Right forelimb (tissue), 1 donor: ENCODE data around the gene MYBPH.

Experiments
- DNase-seq: peaks from one replicate; pipeline ENCODE4 v3.0.0-alpha.2; 2018

The MYBPH gene

DNA sequence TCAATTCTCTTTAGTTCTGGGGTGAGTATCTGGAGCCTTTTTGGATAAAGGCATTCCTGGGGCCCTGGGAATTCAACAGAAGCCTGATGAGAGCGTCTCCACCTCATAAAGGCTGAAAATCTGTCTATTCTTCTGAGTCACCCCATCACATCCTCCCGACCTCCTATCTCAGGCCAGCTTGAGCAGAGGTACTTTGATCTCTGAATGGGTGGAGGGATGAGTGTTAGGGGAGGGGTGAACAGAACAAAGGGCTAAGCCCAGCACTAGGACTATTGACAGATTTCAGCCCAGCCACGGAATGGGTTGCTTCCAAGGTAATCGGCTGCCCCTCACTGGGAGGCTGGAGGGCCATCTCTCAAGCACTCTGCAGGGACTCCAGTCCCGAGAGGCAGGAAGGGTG is 2.5 kb upstream of the MYBPH start:
- no peak for DNase-seq

- no peak for DNase-seq
Measured at GRCh38 chr1:203177470-203178039, 1.9 kb upstream of the MYBPH start.

DNA sequence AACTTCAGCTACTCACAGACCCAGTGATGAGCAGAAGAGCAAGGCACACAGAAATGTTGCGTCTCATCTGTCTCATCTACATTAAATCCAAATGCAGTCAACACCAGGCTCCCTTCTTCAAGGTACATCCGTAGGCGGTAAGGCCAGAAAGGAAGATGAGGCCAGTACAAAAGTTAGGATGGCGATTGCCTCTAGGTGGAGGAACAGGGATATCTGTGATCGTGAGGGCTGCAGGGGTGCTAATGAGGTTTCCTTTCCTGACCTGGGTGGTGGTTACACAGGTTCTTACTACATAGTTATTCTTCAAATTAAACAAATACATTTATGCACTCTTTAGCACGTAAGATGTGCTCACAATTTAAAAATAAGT is 1.4 kb upstream of the MYBPH start:
- no peak for DNase-seq

DNA sequence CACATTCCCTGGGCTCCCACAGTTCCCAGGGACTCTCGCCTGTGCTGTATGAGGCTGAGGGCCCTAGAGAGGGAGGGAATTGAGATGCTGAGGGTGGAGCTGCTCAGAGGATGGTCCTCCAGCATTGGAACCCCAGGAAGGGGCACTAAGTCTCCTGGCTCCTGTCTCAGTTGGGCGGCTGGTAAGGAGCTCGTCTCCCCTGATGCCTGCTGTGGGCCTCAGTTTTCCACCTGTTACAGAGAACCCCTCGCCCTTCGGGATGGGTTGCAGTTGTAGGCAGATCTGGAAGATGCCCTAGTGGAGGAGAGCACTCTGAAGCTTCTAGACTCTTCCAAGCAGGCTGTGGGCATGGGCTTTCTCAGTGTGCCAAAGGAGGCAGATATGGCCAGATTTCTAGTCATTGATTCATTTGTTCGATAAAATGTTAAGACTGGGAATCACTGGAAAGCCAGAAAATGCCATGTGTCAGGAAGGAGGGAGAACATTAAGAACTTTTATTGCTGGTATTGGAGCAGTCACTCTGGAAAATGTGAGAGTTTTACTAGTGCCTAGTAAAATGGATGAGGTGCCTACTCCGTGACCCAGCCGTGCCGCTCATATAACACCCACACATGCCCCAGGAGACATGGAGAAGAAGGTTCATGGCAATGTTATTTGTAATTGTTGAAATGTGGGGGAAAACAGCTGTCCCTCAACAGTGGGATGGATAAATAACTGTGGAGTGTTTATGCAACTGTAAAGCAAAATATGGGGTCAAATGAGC is 828 bp upstream of the MYBPH start:
- DNase-seq, result no peak

DNA sequence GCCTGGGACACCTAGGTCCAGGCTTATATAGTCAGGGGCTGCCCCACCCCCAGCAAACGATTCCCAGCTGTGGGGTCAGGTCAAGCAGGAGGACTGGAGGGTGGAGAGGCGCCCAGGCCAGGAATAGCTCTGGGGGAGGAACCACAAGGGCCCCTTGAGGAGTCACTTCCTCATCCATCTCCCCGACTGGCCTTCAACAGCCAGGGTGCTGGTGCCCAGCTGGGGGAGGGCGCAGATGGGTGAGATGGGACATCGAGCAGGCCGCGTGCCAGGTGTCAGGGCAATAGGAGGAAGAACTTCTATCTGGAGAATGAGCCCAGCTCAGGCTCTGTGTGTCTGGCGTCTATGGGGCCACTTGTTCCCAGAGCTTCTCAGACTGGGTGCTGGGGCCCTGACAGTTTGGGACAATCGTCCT is 208 bp upstream of the MYBPH start:
- no peak for DNase-seq

DNA sequence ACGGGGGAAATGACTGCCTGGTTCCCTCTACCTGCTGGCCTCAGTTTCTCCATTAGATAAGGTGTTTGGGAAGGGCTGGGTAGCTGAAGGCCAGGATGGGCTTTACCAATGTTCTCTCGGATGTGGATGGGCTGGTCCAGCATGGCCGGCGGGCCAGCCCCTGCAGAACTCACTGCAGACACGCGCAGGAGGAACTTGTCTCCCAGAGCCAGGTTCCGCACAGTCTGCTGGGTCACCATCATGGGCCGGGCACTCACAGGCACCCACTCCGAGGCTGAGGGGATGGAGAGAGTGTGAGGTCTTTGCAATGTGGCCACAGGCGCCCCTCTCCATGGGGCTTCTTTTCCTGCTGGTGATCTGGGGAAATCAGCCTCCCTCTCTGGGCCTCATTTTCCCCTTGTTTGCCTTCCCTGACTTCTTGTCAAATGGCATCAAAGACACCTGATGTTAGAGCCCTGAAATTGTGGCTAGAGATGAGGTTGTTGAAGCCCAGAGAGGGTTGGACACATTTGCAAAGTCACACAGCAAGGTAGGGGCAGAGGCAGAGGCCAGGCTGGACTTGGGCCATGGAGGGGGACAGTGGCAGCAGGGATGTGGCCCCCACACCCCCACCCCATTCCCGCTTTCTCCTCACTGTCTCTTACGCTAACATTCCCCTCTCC is 1.2 kb downstream of the MYBPH start:
- DNase-seq, result no peak

DNA sequence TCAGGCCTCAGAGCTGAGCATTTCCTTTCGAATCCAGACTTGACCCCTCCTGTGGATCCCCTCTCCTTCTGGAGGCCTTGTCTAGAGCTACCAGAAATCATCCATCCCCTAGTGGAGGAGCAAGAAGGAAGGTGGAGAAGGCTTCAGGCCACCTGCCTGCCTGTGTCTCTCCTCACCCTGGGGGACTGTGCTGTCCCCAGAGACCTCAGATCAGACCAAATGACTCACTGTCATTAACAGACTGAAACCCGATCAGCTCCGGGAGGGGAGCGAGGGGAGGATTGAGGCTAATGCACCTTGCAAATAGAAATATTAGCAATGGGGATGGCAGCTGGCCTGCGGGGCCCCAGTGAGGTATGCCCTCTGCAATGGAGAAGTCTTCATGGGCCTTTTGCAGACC is 2.1 kb downstream of the MYBPH start:
- DNase-seq, result no peak

- DNase-seq, result no peak
Measured at GRCh38 chr1:203173011-203173555, 2.5 kb downstream of the MYBPH start.

- no peak for DNase-seq
Measured at GRCh38 chr1:203172184-203173010, 3.2 kb downstream of the MYBPH start.

GRCh38 chr1:203171341-203172183 is 4.1 kb downstream of the MYBPH start:
- no peak for DNase-seq

DNA sequence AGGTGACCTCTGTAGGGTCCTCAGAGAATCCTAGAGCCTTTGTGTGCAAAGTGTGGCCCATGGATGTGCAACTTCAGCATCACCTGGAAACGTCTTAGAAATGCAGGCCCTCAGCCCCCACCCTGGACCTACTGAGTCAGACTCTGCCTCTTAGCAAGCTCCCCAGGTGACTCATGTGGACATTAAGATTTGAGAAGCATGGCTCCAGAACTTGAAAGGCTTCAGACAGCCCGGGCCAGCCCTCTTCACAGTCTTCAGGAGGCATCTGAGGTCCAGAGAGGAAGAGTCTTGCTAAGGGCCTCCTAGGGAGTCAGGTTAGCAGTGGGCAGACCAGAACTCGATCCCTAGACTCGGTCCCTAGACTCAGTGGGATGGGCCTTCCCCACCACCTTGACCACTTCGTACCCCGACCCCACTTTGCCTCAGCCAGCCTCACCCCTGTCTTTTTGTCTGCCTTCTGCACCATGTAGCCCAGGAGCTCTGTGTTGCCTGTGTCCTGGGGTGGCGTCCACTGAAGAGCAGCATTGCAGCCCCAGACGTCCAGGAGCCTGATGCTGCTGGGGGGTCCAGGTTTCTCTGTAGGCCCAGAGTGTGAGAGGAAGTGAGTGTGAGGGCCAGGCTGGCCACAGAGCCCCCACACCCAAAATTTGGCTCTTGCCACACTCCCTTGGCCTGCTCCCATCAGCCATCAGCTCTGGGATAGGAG is 4.8 kb downstream of the MYBPH start:
- no peak for DNase-seq

DNA sequence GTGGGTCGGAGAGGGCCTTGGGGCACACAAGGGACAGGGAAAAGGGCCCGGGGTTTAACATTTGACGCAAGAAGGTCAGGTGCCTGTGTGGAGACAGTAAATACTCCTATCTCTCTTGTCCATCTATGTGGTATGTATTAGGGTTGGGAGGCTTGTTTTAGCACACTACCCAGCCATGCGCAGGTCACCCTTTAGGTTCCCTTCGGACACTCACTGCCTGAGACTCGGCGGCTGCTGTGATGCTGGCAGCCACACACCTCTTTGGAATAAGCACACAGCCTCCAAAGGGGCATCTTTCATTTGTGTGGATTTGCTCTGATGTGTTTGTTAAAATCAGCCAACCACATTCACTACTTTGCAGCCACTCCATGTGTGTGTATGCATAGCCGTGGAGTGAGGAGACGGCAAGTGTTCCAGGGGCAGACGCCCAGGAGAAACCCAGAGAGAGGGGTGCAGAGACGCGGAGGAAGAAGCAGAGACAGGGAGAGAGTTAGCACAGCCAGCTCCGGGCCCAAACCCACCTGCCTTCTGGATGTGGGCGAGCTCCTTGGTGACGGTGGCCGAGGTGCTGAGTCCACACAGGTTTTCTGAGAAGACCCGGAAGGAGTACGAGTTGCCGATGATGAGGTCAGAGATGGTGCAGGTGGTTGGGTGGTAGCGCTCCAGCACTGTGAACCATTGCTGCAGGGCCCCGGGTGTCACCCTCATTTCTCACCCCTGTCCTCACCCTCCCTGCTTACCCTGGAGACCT is 5.7 kb downstream of the MYBPH start:
- DNase-seq, result no peak

GRCh38 chr1:203168991-203169390 is 6.6 kb downstream of the MYBPH start:
- no peak for DNase-seq

DNA sequence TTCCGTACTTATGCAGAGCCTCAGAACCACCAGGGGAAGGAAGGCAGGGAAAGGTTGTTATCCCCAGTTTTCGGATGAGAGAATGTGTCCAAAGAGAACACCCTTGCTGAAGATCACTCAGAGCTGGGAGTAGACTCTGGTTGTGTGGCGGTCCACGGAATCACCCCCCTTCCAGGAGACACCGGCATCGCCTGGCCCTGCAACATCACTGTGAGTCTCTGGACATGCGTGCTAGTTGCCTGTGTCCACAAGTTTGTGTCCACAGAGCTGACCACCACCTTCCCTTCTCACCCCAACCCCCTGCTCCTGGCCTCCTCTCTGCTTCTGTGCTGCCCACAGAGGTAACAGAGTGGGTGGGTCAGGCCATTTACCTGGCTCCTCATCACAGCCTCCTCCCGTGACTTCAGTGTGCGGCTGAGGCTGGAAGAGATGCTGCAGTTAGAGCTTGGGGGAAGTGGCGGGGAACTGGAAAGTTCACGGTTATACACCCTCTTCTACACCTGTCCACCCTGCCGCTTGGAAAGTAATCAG is 7.3 kb downstream of the MYBPH start:
- no peak for DNase-seq

DNA sequence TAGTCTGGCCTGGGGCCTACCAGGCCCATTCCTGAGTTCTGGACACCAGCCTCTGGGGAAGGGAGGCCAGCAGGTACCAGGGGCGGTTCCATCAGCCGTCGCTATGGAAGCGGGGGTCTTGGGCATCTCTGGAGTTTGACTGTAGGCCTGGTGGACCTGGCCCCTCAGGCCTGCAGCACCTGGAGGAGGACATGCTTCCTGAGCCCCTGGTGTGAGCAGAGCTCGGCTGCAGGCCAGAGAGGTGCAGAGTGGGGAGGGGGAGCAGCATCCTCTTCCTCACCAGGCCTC is 7.8 kb downstream of the MYBPH start:
- no peak for DNase-seq

DNA sequence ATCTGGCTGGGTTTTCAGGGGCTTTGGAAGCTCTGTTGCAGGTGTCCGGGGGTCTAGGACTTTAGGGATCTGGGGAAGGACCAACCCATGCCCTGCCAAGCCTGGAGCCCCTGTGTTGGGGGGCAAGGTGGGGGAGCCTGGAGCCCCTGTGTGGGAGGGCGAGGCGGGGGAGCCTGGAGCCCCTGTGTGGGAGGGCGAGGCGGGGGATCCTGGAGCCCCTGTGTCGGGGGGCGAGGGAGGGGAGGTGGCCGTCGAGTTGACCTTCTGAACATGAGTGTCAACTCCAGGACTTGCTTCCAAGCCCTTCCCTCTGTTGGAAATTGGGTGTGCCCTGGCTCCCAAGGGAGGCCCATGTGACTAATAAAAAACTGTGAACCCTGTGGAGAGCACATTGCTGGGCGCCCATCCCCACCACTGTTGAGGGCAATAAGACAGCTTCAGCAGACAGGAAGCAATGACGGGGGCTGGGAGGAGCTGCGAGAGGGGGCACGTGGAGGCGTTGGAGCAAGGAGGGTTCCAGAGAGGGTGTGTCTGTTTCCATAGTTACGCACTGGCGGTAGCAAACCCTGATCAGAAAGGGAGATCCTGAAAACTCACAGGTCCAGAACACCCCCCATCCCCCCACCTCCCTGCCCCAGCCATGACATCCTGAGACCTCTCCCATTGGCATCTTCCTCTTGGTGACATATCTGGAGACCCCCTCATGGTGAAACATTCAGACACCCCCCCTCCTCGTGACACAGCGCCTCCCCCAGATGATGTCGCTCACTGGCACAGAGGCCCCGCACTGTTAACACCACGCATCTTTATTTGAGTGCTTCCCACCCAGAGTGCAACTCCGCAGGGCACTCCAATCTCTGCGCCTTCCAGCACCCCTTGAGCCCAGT is 8.4 kb downstream of the MYBPH start:
- no peak for DNase-seq

- no peak for DNase-seq
Measured at GRCh38 chr1:203166192-203166940, 9.3 kb downstream of the MYBPH start.

DNA sequence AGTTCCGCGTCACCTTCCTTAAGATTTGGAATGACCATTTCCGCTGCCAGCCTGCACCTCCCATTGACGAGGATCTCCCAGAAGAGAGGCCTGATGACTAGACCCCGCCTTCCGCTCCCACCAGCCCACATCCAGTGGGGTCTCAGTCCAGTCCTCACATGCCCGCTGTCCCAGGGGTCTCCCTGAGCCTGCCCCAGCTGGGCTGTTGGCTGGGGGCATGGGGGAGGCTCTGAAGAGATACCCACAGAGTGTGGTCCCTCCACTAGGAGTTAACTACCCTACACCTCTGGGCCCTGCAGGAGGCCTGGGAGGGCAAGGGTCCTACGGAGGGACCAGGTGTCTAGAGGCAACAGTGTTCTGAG is 9.8 kb downstream of the MYBPH start:
- no peak for DNase-seq
